HG02852 (cell line): Measurements from ENCODE around the gene PIKFYVE.
A peak's percentile ranks its signal among the peaks of the same experiment; 100 is the strongest.

Source experiments
- ATAC-seq: cut with Tn5 transposase; IDR thresholded peaks from one replicate; pipeline ENCODE4 v1.9.1; 2021; ENCODE audit warnings: mild to moderate bottlenecking, moderate library complexity; ENCODE audit not compliant: unreplicated experiment

PIKFYVE gene

DNA sequence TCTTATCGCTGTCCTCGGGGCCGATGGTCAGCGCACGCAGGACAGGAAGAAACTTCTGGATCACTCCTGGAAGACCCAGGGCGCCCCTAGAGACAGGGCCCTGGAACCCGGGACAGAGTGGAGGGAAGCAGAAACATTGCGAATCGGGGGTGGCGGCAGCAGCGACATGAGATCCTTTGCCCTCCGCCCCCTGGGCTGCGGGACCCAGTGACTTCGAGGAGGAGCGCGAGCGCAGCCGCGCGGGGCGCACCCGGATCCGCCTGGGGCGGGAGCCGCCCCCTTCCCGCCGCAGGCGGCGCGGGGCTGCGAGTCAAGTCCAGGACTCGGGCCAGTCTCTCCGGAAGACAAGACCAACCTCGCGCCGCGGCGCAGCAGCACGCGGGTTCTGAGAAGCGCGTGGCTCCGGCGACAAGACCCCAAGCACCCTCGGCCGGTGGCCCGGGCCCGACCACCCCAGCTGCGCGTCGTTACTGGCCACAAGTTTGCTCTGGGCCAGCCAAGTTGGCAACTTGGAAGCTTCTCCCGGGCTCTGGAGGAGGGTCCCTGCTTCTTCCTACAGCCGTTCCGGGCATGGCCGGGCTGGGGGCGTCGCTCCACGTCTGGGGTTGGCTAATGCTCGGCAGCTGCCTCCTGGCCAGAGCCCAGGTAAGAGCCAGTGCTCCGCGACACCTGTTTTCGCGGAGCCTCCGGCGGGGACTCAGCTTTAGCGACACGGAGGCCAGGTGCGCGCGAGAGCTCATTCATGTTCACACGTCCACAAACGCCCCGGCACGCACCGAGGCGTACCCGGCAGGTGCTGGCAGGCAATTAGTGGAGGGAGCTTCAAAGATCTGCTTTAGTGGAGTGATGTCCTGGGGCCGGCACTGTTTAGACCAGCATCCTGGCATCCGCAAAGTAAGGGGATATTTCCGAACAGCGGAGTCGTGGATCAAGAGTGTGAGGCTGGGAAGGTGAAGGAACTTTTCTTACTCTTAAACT lies 140.7 kb downstream of the PIKFYVE start, which contains the start of gene PTH2R:
TSS of gene PTH2R (plus strand) at position 319 of the 978 bp plus-strand sequence. CDS start at position 571, 252 bp downstream.
- ATAC-seq, result no peak

DNA sequence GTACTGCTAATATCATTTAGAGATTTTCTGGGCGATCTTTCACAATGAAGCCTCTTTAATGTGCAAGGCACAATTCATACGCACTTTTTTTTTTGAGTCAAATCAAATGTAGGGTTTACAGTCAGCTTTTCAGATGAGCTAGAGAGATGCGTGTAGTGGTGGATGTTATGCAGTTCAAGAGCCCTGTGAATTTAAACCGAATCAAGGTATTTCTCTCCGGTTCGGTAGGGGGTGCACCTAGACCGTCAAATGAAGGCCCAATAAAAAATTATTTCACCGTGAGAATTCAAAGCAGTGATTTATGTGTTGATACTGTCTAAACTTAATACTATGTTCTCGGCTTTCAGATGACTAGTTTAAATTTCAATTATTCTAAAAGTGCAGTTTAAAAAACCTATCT lies 141.6 kb downstream of the PIKFYVE start:
- peak; percentile 66 for ATAC-seq
